ENCODE data around the gene RPL12. TPM values are rescaled to one million over a fixed set of nuclear protein-coding genes. Genes with fewer than 3 reads are reported as not detected.

Gene RPL12
- 1,000 to 10,000 TPM; 1,186 to 1,386 TPM for total RNA-seq

- Mint-ChIP-seq H3K36me3 (ENCODE audit: low read depth) (peaks cover 50% of the 10 kb centered on the region), H3K9me3 (peaks cover 4% of the 10 kb centered on the region), H3K27me3 (no peaks in the 10 kb centered on the region), H3K27ac (peak within 1 kb of the TSS; percentile 98), H3K4me3 (peak within 1 kb of the TSS; percentile 86), H3K4me1 (peaks cover 43% of the 10 kb centered on the region)
- CTCF ChIA-PET, result interaction anchor here (0.6 to 2.1 kb wide), 4 partner anchors 15 to 284 kb away, joined by 5 to 7 read pairs (median 6); partner anchors contain the start of gene TOR2A
- POLR2A ChIA-PET, result interaction anchor here (0.7 to 1.5 kb wide), 3 partner anchors 63 to 645 kb away, joined by 3 to 4 read pairs (median 3); no protein-coding TSS in a partner anchor
- peak; percentile 98 for DNase-seq
Measured at GRCh38 chr9:127450830-127451607, at the start of gene RPL12, which contains the start of gene LRSAM1. Gene RPL12 (minus strand): TSS chr9:127451406. CDS start chr9:127451317, 89 bp downstream. Gene LRSAM1 (plus strand): TSS chr9:127451510. CDS start chr9:127454528, 3,018 bp downstream.

GRCh38 chr9:127500862-127501261 lies 49.7 kb upstream of the RPL12 start:
- Mint-ChIP-seq H3K4me1 (peaks cover 4% of the 10 kb centered on the region), H3K4me3 (no peak overlapping the region), H3K9me3 (no peaks in the 10 kb centered on the region), H3K36me3 (ENCODE audit: low read depth) (peaks cover 7% of the 10 kb centered on the region), H3K27ac (no peak overlapping the region), H3K27me3 (no peaks in the 10 kb centered on the region)
- ChIA-PET CTCF (no interaction called here), POLR2A (no interaction called here)
- no peak for DNase-seq

- no peaks in the 10 kb centered on the region for H3K27me3 Mint-ChIP-seq
- H3K9me3 Mint-ChIP-seq, result no peaks in the 10 kb centered on the region
- ChIA-PET CTCF (no interaction called here), POLR2A (no interaction called here)
- H3K36me3 Mint-ChIP-seq (ENCODE audit: low read depth), result peaks cover 8% of the 10 kb centered on the region
- H3K4me1 Mint-ChIP-seq, result peaks cover 7% of the 10 kb centered on the region
- no peak overlapping the region for H3K4me3 Mint-ChIP-seq
- H3K27ac Mint-ChIP-seq, result no peak overlapping the region
- no peak for DNase-seq
Measured at GRCh38 chr9:127500399-127500798, 49.2 kb upstream of the RPL12 start.

- H3K4me3 Mint-ChIP-seq, result no peak overlapping the region
- no peak for DNase-seq
- no peak overlapping the region for H3K27ac Mint-ChIP-seq
- H3K36me3 Mint-ChIP-seq (ENCODE audit: low read depth), result peaks cover 8% of the 10 kb centered on the region
- peaks cover 7% of the 10 kb centered on the region for H3K4me1 Mint-ChIP-seq
- H3K27me3 Mint-ChIP-seq, result no peaks in the 10 kb centered on the region
- ChIA-PET CTCF (no interaction called here), POLR2A (no interaction called here)
- H3K9me3 Mint-ChIP-seq, result no peaks in the 10 kb centered on the region
Measured at GRCh38 chr9:127498298-127498697, 47.1 kb upstream of the RPL12 start.

- Mint-ChIP-seq H3K4me3 (no peak overlapping the region), H3K27me3 (no peaks in the 10 kb centered on the region), H3K9me3 (no peaks in the 10 kb centered on the region), H3K27ac (no peak overlapping the region), H3K36me3 (ENCODE audit: low read depth) (peaks cover 8% of the 10 kb centered on the region), H3K4me1 (peaks cover 7% of the 10 kb centered on the region)
- POLR2A ChIA-PET, result no interaction called here
- CTCF ChIA-PET, result no interaction called here
- no peak for DNase-seq
Measured at GRCh38 chr9:127497656-127498290, 46.6 kb upstream of the RPL12 start.

- Mint-ChIP-seq H3K27me3 (no peaks in the 10 kb centered on the region), H3K9me3 (no peaks in the 10 kb centered on the region), H3K36me3 (ENCODE audit: low read depth) (peaks cover 8% of the 10 kb centered on the region), H3K4me1 (peaks cover 7% of the 10 kb centered on the region), H3K4me3 (no peak overlapping the region), H3K27ac (no peak overlapping the region)
- ChIA-PET POLR2A (no interaction called here), CTCF (no interaction called here)
- DNase-seq, result no peak
Measured at GRCh38 chr9:127496974-127497373, 45.8 kb upstream of the RPL12 start.

GRCh38 chr9:127495884-127496555 lies 44.8 kb upstream of the RPL12 start:
- CTCF ChIA-PET, result no interaction called here
- Mint-ChIP-seq H3K36me3 (ENCODE audit: low read depth) (peaks cover 8% of the 10 kb centered on the region), H3K27ac (peak overlapping the region; percentile 57), H3K27me3 (no peaks in the 10 kb centered on the region), H3K4me1 (peaks cover 7% of the 10 kb centered on the region), H3K9me3 (no peaks in the 10 kb centered on the region), H3K4me3 (no peak overlapping the region)
- DNase-seq, result no peak
- POLR2A ChIA-PET, result interaction anchor here (0.5 kb wide), 1 partner anchor 676 kb away, joined by 3 read pairs; no protein-coding TSS in a partner anchor

- POLR2A ChIA-PET, result no interaction called here
- no peak for DNase-seq
- no peaks in the 10 kb centered on the region for H3K9me3 Mint-ChIP-seq
- H3K4me3 Mint-ChIP-seq, result no peak overlapping the region
- H3K4me1 Mint-ChIP-seq, result peaks cover 7% of the 10 kb centered on the region
- peaks cover 8% of the 10 kb centered on the region for H3K36me3 Mint-ChIP-seq (ENCODE audit: low read depth)
- H3K27me3 Mint-ChIP-seq, result no peaks in the 10 kb centered on the region
- CTCF ChIA-PET, result interaction anchor here (1.0 to 1.2 kb wide), 2 partner anchors 19 to 33 kb away, joined by 3 read pairs; no protein-coding TSS in a partner anchor
- no peak overlapping the region for H3K27ac Mint-ChIP-seq
Measured at GRCh38 chr9:127494304-127494702, 43.1 kb upstream of the RPL12 start.

GRCh38 chr9:127493592-127494303 lies 42.5 kb upstream of the RPL12 start:
- CTCF ChIA-PET, result interaction anchor here (1.2 kb wide), 1 partner anchor 19 kb away, joined by 3 read pairs; no protein-coding TSS in a partner anchor
- H3K4me3 Mint-ChIP-seq, result no peak overlapping the region
- H3K4me1 Mint-ChIP-seq, result peaks cover 7% of the 10 kb centered on the region
- POLR2A ChIA-PET, result no interaction called here
- no peaks in the 10 kb centered on the region for H3K9me3 Mint-ChIP-seq
- no peaks in the 10 kb centered on the region for H3K27me3 Mint-ChIP-seq
- H3K36me3 Mint-ChIP-seq (ENCODE audit: low read depth), result peaks cover 8% of the 10 kb centered on the region
- no peak overlapping the region for H3K27ac Mint-ChIP-seq
- no peak for DNase-seq

GRCh38 chr9:127492616-127493015 lies 41.4 kb upstream of the RPL12 start:
- Mint-ChIP-seq H3K9me3 (no peaks in the 10 kb centered on the region), H3K27me3 (no peaks in the 10 kb centered on the region), H3K4me3 (no peak overlapping the region), H3K4me1 (peaks cover 7% of the 10 kb centered on the region), H3K36me3 (ENCODE audit: low read depth) (peaks cover 8% of the 10 kb centered on the region), H3K27ac (peak overlapping the region; percentile 31)
- no peak for DNase-seq
- ChIA-PET POLR2A (no interaction called here), CTCF (no interaction called here)

GRCh38 chr9:127491516-127491915 lies 40.3 kb upstream of the RPL12 start:
- no peaks in the 10 kb centered on the region for H3K9me3 Mint-ChIP-seq
- POLR2A ChIA-PET, result no interaction called here
- H3K27me3 Mint-ChIP-seq, result no peaks in the 10 kb centered on the region

GRCh38 chr9:127490535-127491230 lies 39.5 kb upstream of the RPL12 start:
- H3K36me3 Mint-ChIP-seq (ENCODE audit: low read depth), result no peaks in the 10 kb centered on the region
- CTCF ChIA-PET, result interaction anchor here (0.7 to 1.9 kb wide), 4 partner anchors 11 to 401 kb away, joined by 3 to 4 read pairs (median 3); no protein-coding TSS in a partner anchor
- no peaks in the 10 kb centered on the region for H3K27me3 Mint-ChIP-seq
- H3K9me3 Mint-ChIP-seq, result no peaks in the 10 kb centered on the region
- no peak overlapping the region for H3K27ac Mint-ChIP-seq
- no peak overlapping the region for H3K4me3 Mint-ChIP-seq
- POLR2A ChIA-PET, result no interaction called here
- H3K4me1 Mint-ChIP-seq, result peaks cover 1% of the 10 kb centered on the region
- no peak for DNase-seq

More at GRCh38 chr9:127491516-127491915, 40.3 kb upstream of the RPL12 start:
- Mint-ChIP-seq H3K4me3 (no peak overlapping the region), H3K27ac (no peak overlapping the region), H3K36me3 (ENCODE audit: low read depth) (peaks cover 8% of the 10 kb centered on the region), H3K4me1 (peaks cover 7% of the 10 kb centered on the region)
- no peak for DNase-seq
- CTCF ChIA-PET, result no interaction called here
